ENCODE data around the gene MLH3.

DNA sequence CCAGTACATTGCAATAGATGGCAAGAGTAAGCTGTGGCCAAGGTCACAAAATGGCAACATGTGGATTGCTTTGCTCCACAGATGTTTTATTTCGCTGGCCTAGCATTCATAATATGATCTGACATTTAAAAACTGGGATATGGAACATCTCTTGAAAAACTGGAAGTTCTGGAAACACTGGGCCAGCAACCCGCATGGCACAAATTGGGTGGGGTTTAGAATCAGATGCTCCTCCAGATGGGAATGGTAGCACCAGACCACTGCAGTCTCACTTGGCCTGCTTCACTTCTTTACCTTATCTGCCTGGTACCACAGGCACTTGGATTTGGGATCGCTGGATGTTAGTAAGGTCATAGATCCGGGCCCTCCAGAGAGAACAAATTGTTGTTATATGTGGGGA, 28.3 kb upstream of the MLH3 start:
- TF ChIP-seq CTCF (conservative IDR thresholded peaks at IDR 0.05 in 1 of 2, IDR thresholded peaks at IDR 0.05 in 1 of 2; ENCODE audit: low read depth in 1 of 2, low read length in 2 of 2) (no peak), EZH2 (IDR thresholded peaks at IDR 0.05; ENCODE audit: low read length, missing control alignments) (no peak)

Data from fibroblast of lung (primary cell).